Measurements from ENCODE around the gene MYRFL.

GRCh38 chr12:69843608-69844007 lies 18.6 kb downstream of the MYRFL start:
- TF ChIP-seq POLR2AphosphoS5 (IDR thresholded peaks at IDR 0.05) = no peak
- no peak for TF ChIP-seq CTCF (IDR thresholded peaks at IDR 0.05)
- TF ChIP-seq POLR2A (IDR thresholded peaks at IDR 0.05; ENCODE audit: low read depth) = no peak
- no peak for TF ChIP-seq EP300 (IDR thresholded peaks at IDR 0.05)
